Liver (tissue), 9 donors: ENCODE measurements around the gene ACP4. TPM values are rescaled to one million over a fixed set of nuclear protein-coding genes. Genes with fewer than 3 reads are reported as not detected.

Experiments
- DNase-seq: peaks from one replicate; pipeline ENCODE4 v3.0.0-alpha.2; 2017; ENCODE audit warnings: low spot score
- H3K27ac ChIP-seq, 2 donors: one replicate each; pipeline ENCODE4 v1.7.0; 2013; ENCODE audit warnings: inconsistent platforms in 2 of 2, low read length in 2 of 2, control low read depth in 1 of 2, low read depth in 1 of 2, mild to moderate bottlenecking in 1 of 2
- H3K27me3 ChIP-seq, 4 donors: one replicate each; pipeline versions ENCODE4 v1.6.1 to v1.7.0; 2013; ENCODE audit warnings: low read length in 3 of 4, inconsistent platforms in 1 of 4, mild to moderate bottlenecking in 1 of 4, moderate library complexity in 1 of 4; ENCODE audit not compliant: control insufficient read depth in 4 of 4, insufficient read depth in 4 of 4
- H3K36me3 ChIP-seq, 4 donors: one replicate each; pipeline versions ENCODE4 v1.6.1 to v1.7.0; 2013; ENCODE audit warnings: low read length in 3 of 4, mild to moderate bottlenecking in 3 of 4, low read depth in 1 of 4, moderate library complexity in 1 of 4; ENCODE audit not compliant: control insufficient read depth in 4 of 4, insufficient read depth in 3 of 4
- H3K4me1 ChIP-seq, 4 donors: one replicate each; pipeline versions ENCODE4 v1.6.1 to v1.7.0; 2013; ENCODE audit warnings: low read length in 3 of 4, mild to moderate bottlenecking in 3 of 4, moderate library complexity in 1 of 4; ENCODE audit not compliant: control insufficient read depth in 4 of 4, insufficient read depth in 4 of 4
- H3K4me3 ChIP-seq, 3 donors: one replicate each; pipeline versions ENCODE4 v1.6.1 to v1.7.0; 2013; ENCODE audit warnings: low read length in 3 of 3, control low read depth in 1 of 3, low read depth in 1 of 3, mild to moderate bottlenecking in 1 of 3
- H3K9ac ChIP-seq, 2 donors: one replicate each; pipeline ENCODE4 v1.7.0; 2013; ENCODE audit warnings: low read length in 2 of 2, mild to moderate bottlenecking in 2 of 2, moderate library complexity in 2 of 2, control low read depth in 1 of 2, low read depth in 1 of 2
- H3K9me3 ChIP-seq, 4 donors: one replicate each; pipeline versions ENCODE4 v1.6.1 to v1.7.0; 2013; ENCODE audit warnings: low read length in 3 of 4; ENCODE audit not compliant: control insufficient read depth in 4 of 4
- EGR1 ChIP-seq, 2 donors: IDR thresholded peaks; 2 replicates each; pipeline ENCODE4 v1.6.1; 2016 to 2018; ENCODE audit warnings: antibody characterized with exemption in 2 of 2, low read depth in 2 of 2
- FOXA2 ChIP-seq: IDR thresholded peaks from 2 replicates; pipeline ENCODE4 v1.6.1; 2016; ENCODE audit warnings: antibody characterized with exemption
- HNF4A ChIP-seq, 2 donors: conservative IDR thresholded peaks; 2 replicates each; pipeline ENCODE4 v1.6.1; 2016; ENCODE audit warnings: antibody characterized with exemption in 2 of 2, mild to moderate bottlenecking in 2 of 2
- HNF4G ChIP-seq: IDR thresholded peaks from 2 replicates; pipeline ENCODE4 v1.6.1; 2016; ENCODE audit warnings: antibody characterized with exemption
- NR2F2 ChIP-seq: IDR thresholded peaks from 2 replicates; pipeline ENCODE4 v1.6.1; 2016; ENCODE audit warnings: antibody characterized with exemption
- RAD21 ChIP-seq, 2 donors: IDR thresholded peaks; 2 replicates each; pipeline ENCODE4 v1.6.1; 2016; ENCODE audit warnings: antibody characterized with exemption in 2 of 2, mild to moderate bottlenecking in 2 of 2
- RXRA ChIP-seq, 2 donors: IDR thresholded peaks; 2 replicates each; pipeline ENCODE4 v1.6.1; 2017 to 2018; ENCODE audit warnings: antibody characterized with exemption in 2 of 2, mild to moderate bottlenecking in 1 of 2
- YY1 ChIP-seq: IDR thresholded peaks from 2 replicates; pipeline ENCODE4 v1.6.1; 2016; ENCODE audit warnings: antibody characterized with exemption, mild to moderate bottlenecking
- WGBS: extraction: QIAGEN DNeasy Blood & Tissue Kit; methylation state at CpG from one replicate; pipeline ENCODE4 v1.1.7; 2013; 5-methylcytosine and 5-hydroxymethylcytosine counted together
- polyA plus RNA-seq, 2 donors: library from polyadenylated mRNA; stranded (reverse) in 1 of 2; unstranded in 1 of 2; fragments of 200-250 nt in 1 of 2; fragments of >200 nt in 1 of 2; fragmentation: Nextera tagmentation in 1 of 2; extraction: Ambion mirVana in 1 of 2; gene quantifications; one replicate each; pipeline versions ENCODE4 v1.2.1 to v1.2.3, GENCODE V29; 2013 to 2015
- total RNA-seq, 2 donors: library from RNA; depleted of rRNA; stranded (reverse); fragments of >200 nt; gene quantifications; one replicate each; pipeline ENCODE4 v1.2.3, GENCODE V29; 2014
- TF ChIP-seq, protein P1 (sequence below): IDR thresholded peaks from 2 replicates; pipeline ENCODE4 v1.6.1; 2016; ENCODE audit warnings: antibody characterized with exemption, mild to moderate bottlenecking
- TF ChIP-seq, protein P2 (sequence below): fragments of 150-350 bp; IDR thresholded peaks from 2 replicates; pipeline ENCODE4 v1.5.1; 2017; ENCODE audit warnings: improper control_type of control experiment, low read depth, low read length; ENCODE audit not compliant: missing input control
- TF ChIP-seq, protein P3 (sequence below): IDR thresholded peaks from 2 replicates; pipeline ENCODE4 v1.6.1; 2016; ENCODE audit warnings: antibody characterized with exemption
- donor health status: healthy.
- donor health status: healthy.
- donor health status: healthy.
- donor health status: healthy.
- donor health status: healthy.

The ACP4 gene
- total and polyA plus RNA-seq, 4 donors: 0.06 to 0.19 TPM; not detected in 2

DNA sequence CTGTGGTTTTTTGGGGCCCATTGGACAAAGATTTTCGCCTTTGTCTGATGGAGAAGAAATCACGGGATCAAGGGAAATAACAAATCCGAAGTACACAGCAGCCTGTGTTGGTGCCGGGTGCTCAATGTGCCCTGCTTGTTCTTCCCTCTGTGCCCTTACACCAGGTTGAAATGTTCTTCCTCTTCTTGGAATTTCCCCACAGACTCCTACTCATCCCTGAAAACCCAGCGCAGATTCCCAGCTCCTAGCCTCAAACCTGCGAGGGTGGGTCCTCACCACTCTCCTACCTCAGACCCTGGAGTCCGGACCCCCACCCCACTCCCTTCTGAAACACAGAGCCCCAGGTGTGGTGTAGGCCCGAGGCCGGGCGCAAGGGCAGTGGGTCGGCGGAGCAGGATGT lies 4.9 kb upstream of the ACP4 start:
- H3K4me1 ChIP-seq: no peaks in the 10 kb centered on the region
- H3K36me3 ChIP-seq: no peaks in the 10 kb centered on the region
- no peak overlapping the region for H3K9ac ChIP-seq
- TF ChIP-seq, protein P1, sequence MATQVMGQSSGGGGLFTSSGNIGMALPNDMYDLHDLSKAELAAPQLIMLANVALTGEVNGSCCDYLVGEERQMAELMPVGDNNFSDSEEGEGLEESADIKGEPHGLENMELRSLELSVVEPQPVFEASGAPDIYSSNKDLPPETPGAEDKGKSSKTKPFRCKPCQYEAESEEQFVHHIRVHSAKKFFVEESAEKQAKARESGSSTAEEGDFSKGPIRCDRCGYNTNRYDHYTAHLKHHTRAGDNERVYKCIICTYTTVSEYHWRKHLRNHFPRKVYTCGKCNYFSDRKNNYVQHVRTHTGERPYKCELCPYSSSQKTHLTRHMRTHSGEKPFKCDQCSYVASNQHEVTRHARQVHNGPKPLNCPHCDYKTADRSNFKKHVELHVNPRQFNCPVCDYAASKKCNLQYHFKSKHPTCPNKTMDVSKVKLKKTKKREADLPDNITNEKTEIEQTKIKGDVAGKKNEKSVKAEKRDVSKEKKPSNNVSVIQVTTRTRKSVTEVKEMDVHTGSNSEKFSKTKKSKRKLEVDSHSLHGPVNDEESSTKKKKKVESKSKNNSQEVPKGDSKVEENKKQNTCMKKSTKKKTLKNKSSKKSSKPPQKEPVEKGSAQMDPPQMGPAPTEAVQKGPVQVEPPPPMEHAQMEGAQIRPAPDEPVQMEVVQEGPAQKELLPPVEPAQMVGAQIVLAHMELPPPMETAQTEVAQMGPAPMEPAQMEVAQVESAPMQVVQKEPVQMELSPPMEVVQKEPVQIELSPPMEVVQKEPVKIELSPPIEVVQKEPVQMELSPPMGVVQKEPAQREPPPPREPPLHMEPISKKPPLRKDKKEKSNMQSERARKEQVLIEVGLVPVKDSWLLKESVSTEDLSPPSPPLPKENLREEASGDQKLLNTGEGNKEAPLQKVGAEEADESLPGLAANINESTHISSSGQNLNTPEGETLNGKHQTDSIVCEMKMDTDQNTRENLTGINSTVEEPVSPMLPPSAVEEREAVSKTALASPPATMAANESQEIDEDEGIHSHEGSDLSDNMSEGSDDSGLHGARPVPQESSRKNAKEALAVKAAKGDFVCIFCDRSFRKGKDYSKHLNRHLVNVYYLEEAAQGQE: no peak
- no peak for DNase-seq
- no peak overlapping the region for H3K4me3 ChIP-seq
- peaks cover 0 to 2% (median 0%) of the 10 kb centered on the region in 4 donors for H3K27me3 ChIP-seq
- 85% methylated on average over 12 of the region's 12 CpGs for WGBS
- no peak overlapping the region for H3K27ac ChIP-seq
- H3K9me3 ChIP-seq: no peaks in the 10 kb centered on the region

DNA sequence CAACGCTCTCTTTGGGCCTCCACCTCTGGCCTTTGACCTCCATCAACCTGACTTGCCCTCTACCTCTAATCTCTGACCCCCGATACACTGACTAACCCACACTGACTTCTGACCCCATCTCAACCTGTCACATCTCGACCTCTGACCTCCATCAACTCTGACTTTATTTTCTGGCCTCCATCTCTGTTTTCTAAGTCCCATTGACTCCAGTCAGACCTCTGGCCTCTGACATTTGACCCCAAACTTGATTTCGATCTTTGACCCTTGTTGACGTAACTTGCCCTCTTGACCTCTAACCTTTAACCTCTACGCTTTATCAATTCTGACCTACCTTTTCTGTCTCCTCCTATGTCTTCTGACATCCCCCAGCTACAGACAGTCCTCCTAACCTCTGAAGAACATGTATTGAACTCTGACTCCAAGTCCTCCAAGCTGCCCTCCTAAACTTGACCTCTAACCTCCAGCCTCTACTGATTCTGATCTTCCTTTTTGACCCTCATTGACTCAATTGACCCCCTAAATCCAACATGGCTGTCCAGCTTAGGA lies 780 bp downstream of the ACP4 start:
- Histone ChIP-seq H3K4me1 (no peaks in the 10 kb centered on the region), H3K27me3 (no peaks in the 10 kb centered on the region), H3K36me3 (peaks cover 0 to 3% (median 0%) of the 10 kb centered on the region in 4 donors), H3K27ac (no peak overlapping the region), H3K9me3 (no peaks in the 10 kb centered on the region), H3K9ac (no peak overlapping the region), H3K4me3 (no peak overlapping the region)
- 63% methylated on average over 6 of the region's 6 CpGs for WGBS
- no peak for DNase-seq
- TF ChIP-seq HNF4G (no peak), NR2F2 (peak; percentile 100), RAD21 (IDR thresholded peaks at IDR 0.05) (no peak), FOXA2 (no peak), EGR1 (IDR thresholded peaks at IDR 0.05; ENCODE audit: low read depth in 2 of 2) (no peak), HNF4A (conservative IDR thresholded peaks at IDR 0.05) (peak; percentile 9 to 61), YY1 (no peak), RXRA (IDR thresholded peaks at IDR 0.05) (peak in 1 of 2 donors; percentile 58)
- TF ChIP-seq, protein P2, sequence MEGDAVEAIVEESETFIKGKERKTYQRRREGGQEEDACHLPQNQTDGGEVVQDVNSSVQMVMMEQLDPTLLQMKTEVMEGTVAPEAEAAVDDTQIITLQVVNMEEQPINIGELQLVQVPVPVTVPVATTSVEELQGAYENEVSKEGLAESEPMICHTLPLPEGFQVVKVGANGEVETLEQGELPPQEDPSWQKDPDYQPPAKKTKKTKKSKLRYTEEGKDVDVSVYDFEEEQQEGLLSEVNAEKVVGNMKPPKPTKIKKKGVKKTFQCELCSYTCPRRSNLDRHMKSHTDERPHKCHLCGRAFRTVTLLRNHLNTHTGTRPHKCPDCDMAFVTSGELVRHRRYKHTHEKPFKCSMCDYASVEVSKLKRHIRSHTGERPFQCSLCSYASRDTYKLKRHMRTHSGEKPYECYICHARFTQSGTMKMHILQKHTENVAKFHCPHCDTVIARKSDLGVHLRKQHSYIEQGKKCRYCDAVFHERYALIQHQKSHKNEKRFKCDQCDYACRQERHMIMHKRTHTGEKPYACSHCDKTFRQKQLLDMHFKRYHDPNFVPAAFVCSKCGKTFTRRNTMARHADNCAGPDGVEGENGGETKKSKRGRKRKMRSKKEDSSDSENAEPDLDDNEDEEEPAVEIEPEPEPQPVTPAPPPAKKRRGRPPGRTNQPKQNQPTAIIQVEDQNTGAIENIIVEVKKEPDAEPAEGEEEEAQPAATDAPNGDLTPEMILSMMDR: no peak
- TF ChIP-seq, protein P3, sequence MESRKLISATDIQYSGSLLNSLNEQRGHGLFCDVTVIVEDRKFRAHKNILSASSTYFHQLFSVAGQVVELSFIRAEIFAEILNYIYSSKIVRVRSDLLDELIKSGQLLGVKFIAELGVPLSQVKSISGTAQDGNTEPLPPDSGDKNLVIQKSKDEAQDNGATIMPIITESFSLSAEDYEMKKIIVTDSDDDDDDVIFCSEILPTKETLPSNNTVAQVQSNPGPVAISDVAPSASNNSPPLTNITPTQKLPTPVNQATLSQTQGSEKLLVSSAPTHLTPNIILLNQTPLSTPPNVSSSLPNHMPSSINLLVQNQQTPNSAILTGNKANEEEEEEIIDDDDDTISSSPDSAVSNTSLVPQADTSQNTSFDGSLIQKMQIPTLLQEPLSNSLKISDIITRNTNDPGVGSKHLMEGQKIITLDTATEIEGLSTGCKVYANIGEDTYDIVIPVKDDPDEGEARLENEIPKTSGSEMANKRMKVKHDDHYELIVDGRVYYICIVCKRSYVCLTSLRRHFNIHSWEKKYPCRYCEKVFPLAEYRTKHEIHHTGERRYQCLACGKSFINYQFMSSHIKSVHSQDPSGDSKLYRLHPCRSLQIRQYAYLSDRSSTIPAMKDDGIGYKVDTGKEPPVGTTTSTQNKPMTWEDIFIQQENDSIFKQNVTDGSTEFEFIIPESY: no peak
- TF ChIP-seq, protein P1: no peak
